Activated naive CD4-positive, alpha-beta T cell treated with Interleukin-2 at 50 U/mL for 16 hours (primary cell): Measurements from ENCODE around the gene LYPLAL1.
"Not testable (repeated sequence)": the region's sequence is repeated elsewhere in the genome, so short reads cannot be mapped to it uniquely, and the experiment has no call there.

ENCODE experiments used
- DNase-seq: peaks from one replicate; pipeline ENCODE4 v3.0.0-alpha.2; 2020

LYPLAL1 gene

DNA sequence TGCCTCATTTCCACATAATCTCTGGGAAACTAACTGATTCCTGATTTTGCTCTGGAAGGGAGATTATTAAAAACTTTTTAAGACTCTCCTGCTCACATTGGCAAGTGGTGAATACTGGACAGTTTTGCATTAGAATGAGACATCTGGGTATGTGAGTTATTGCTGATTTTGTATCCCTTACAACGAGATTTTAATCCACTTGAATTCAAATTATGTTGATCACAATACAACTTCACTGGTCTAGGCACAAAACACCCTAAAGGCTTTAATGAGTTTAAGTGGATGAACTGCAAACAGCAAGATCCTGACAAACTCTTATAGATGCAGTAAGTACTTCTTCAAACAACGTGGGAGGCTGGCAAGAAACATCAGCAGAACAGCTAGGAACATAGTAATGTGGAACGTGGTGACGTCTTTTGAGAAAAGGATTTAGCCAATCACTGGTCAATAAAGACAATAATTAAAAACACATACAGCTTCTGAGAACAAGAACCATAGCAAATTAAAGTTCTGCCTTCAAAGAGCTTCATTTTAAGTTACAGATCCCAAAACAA, 10.2 kb upstream of the LYPLAL1 start:
- no peak for DNase-seq

DNA sequence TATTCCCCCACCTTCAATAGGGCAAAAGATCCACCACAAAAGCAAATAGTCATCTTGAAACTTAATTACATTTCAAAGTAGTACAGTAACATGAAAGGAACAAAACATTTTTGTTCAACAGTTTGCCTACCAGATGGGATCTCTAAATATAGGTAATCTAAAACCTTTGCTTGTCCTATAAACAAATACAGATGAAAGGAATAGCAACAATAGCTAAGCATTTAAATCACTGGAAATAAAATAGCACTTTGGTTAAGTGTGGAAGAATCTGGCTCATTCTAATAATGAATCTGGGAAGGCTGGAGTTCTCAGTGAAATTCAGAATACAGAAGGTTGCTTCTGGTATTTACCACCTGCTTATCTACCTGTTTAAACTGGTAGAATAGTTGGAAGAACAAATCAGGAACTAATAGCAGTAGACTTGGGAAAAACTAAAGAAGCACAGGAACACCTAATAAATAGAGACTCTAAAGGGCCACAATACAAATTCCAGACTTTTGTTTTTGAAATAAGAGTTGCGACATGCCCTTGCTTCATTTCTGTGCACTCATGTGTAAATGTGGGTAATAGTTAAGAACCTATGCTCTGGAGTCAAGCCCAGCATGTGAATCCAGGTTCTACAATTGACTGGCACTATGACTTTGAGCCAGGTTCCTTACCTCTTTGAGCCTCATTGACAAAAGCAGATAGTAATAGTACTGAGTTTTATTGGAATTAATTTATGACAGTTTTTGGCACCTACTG, 2.3 kb upstream of the LYPLAL1 start:
- no peak for DNase-seq

DNA sequence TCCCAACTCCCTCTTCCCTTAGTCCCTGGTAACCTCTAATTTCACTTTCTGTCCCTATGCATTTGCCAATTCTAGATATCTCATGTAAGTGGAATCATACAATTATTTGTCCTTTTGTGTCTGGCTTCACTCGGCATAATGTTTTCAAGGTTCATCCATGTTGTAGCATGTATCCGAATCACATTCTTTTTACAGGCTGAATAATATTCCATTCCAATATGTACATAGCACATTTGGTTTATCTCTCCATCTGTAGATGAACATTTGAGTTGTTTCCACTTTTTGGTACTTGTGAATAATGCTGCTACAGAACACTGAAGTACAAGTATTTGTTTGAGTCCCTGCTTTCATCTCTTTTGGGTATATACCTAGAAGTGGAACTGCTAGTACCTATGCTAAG, 857 bp upstream of the LYPLAL1 start:
- no peak for DNase-seq

- no peak for DNase-seq
Observed at GRCh38 chr1:219173434-219173757, 282 bp upstream of the LYPLAL1 start.

DNA sequence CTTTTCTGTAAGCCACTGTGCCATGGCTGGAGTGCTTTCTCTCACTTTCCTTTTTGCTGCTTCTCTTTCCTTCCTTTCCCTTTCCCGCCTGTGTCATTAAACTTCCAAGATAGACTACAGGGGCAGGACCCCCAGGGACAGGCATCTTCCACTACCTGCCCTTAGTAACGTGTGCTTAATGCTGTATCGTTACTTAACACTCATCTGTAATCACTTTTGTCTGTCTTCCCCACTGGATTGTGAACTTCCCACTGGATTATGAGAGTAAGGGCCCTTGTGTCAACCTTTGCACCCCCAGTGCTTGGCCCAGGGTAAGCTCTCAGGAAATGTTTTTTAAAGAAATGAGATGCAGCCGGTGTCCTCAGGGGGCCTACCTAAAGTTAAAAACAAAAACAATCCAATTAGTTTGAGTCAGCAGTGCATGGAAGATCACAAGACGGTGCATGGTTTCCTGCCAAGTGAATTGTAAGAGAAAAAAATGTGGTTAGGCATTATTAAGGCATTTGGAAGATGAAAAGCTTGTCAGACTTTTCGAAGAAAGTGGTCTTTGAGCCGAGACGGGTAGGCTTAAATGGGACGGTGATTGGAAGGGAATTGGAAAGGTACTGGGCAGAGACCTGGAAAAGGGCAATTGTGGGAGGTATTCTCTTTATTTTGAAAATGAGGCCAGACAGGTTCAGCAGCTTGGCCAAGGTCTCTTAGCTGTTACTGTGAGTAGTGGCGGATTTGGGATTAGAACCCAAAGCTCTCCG, 958 bp downstream of the LYPLAL1 start:
- peak; percentile 11 for DNase-seq

GRCh38 chr1:219175212-219175564, 1.5 kb downstream of the LYPLAL1 start:
- DNase-seq: no peak

DNA sequence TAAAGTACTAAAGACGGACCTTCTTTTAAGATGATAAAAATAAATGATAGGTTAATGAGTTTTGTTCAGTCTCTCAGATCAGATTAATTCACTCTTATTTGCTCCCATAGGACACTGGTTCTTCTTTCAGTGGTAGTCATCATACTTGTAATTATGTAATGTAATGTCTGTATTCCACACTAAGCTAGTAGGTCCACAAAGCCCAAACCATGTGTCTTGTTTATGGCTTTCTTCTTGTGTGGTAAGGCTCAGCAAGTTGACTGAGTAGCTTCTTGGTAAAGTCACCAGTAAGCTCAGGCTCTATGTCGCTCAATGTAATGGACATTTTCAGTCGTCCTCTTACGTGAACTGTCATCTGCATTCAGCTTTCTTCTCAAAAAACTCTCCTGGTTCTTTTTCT, 2.5 kb downstream of the LYPLAL1 start:
- no peak for DNase-seq

DNA sequence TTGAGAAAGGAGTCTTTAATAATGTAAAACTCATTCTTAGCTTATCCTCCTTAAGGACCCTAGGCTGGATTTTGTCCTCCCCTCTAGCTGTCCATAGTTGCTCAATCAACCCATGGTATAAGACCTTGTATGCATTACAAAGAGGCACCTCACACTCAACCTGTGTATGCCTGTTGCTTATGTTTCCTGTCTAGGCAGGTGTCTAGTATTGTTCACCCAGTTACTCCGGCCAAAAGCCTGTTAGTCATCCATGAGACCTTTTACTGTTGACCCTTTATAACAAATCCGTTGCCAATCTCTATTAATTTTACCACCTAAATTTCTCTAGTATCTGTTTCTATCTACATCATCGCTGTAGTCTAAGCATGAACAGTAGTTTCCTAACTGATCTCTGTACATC, 3.7 kb downstream of the LYPLAL1 start:
- no peak for DNase-seq

DNA sequence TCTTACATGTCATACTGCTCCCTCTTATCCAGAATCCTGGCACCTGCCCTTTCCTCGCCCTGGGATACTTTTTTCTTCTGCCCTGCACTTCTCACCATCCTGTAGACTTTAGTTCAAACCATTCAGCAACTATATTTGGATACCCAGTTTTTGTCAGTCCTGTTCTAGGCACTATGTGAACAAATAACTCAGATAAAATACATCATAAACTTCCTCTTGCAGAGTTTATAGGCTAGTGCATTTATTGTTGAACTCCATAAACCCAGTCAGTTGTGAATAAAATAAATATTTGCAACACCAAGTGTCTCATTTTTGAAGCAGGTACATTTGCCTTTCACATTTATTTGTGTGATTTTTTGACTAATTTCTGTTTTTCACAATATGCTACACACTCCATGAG, 4.3 kb downstream of the LYPLAL1 start:
- DNase-seq: no peak

DNA sequence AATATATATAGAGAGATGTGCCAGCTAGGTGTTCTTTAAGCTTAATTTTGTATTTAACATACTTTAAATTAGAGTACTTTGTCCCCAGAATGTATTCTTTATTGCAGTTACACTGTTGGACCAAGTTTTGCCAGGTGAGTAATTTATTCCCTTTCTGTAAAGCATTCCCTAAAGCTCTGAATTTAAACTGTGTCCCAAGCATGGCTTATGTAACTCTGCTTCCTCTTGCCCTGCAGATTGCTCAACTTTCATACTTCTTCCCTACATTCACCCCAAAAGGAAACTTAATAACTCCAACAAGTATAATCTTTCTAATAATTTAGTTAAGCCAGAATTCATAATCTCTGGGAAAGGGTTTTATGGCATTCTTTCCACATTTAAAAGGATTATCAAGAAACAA, 5.6 kb downstream of the LYPLAL1 start:
- no peak for DNase-seq

DNA sequence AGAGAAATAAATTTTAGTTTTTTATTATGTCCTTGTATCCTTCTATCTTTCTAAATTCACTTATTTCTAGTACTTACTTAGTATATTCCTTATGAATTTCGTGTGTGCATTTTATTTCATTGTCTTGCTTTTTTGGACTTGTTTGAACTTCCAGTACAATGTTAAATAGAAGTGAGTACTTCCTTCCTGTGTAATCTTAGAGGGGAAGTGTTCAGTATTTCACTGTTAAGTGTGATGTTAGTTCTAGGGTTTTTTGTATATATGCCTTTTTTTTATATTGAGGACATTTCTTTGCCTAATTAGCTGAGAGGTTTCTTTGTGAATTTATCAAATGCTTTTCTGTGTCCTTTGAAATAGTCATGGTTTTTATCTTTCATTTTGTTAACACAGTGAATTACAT, 10.7 kb downstream of the LYPLAL1 start:
- DNase-seq: no peak

DNA sequence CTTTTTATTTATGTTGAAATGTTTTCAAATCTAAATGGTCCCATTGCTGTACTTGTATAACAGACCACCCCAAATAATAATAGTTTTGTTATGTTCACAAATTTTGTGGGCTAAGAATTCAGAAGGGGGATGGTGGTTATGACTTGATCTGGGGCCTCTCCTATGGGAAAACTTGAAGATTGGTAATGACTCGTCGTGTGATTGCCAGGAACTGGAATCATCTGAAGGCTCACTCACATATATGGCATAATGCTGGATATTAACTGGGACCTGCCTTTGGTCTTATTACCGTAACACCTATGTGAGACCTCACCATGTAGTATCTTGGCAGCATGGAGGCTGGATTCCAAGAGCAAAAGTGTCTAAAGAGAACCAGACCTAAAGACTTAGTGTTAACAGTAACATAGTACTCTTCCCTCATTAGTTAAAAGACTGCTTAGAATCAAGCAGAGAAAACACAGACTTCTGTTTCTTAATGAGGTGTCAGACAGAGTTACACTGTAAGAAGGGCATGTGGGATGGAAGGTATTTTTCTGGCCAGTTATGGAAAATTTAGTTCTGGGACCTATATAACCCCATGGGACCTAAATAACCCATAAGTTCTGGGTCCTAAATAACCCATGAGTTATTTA, 11.9 kb downstream of the LYPLAL1 start:
- DNase-seq: no peak

DNA sequence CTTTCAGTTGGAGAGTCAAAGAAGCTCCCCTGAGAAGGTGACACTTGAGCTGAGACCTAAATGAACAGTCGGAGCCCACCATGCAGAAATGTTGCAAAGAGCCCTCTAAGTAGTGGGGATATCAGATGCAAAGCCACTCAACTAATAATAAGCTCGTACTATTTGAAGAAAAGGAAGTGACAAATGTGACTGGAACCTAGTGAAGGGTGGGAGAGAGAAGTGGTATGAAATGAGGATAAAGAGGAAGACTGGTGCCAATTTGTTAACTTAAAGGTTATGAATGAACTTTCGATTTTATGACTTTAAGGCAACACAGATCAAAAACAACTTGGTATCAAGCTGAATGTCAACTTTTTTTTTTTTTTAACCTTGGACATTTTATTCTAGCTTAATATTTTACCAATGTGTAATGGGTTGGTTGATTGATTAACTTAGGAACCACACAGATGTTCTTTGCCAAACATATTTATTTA, 14.7 kb downstream of the LYPLAL1 start:
- no peak for DNase-seq

DNA sequence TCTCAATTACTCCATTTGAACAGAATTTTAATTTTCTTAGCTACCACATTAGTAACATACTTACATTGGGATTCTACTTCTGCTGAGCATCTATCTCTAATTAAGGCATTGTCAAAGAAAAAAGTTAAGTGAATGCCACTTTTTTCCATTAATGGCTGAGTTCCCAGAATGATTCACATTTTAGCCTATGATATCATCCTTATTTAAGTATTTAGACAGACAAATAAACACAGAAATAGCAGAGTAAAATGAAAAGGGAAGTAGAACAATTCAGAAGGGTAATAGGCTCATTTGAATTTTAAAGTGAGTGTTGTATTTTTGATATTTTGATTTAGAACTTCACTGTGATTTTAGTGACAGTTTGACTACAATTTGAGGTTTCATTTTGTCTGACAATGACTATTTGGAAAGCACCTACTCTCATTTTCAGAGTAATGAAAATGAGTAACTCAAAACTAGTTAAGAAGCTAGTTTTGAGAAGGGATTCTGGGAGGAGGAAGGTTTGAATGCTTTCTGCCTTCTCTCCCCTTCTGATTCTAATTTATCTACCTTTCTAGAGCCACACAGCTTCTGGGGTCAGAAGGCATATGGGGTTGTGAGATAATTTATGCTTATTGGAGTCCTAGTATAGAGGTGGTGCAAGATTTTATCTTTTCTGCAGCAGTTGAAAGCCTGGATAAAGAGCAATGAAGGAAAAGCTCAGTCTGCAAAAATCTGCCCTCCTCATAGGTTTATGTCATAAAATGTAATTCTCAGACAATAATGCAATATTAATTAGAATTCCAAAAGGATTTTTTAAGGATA, 15.5 kb downstream of the LYPLAL1 start:
- no peak for DNase-seq

DNA sequence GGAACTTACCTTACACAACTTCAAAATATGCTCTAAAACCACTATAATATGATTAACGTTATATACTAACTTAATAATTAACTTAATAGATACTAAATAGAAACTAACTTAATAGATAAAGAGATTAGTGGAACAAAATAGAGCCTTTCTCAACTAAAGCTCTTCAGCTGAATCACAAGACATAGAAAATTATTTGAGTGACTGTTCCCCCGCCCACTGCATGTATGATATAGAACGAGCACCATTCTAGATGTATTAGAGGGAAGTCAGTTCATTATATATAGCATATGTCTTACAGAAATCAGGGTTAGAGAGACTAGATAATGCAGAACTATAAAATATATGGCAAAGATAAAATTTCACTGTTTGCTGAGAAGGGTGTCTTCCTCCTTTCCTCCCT, 16.3 kb downstream of the LYPLAL1 start:
- no peak for DNase-seq

- no peak for DNase-seq
Observed at GRCh38 chr1:219190605-219191004, 16.9 kb downstream of the LYPLAL1 start.

DNA sequence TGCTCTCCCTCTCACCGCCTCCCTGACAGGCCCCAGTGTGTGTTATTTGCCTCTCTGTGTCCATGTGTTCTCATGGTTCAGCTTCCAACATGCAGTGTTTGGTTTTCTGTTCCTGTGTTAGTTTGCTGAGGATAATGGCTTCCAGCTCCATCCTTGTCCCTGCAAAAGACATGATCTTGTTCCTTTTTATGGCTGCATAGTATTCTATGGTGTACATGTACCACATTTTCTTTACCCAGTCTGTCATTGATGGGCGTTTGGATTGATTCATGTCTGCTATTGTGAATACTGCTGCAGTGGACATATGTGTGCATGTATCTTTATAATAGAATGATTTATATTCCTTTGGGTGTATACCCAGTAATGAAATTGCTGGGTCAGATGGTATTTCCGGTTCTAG, 22.2 kb downstream of the LYPLAL1 start:
- DNase-seq: not testable (repeated sequence)

GRCh38 chr1:219201656-219202055, 28.0 kb downstream of the LYPLAL1 start:
- no peak for DNase-seq

- no peak for DNase-seq
Observed at GRCh38 chr1:219202567-219202966, 28.9 kb downstream of the LYPLAL1 start.

- no peak for DNase-seq
Observed at GRCh38 chr1:219206350-219206749, 32.7 kb downstream of the LYPLAL1 start.

GRCh38 chr1:219209578-219209977, 35.9 kb downstream of the LYPLAL1 start:
- DNase-seq: no peak

DNA sequence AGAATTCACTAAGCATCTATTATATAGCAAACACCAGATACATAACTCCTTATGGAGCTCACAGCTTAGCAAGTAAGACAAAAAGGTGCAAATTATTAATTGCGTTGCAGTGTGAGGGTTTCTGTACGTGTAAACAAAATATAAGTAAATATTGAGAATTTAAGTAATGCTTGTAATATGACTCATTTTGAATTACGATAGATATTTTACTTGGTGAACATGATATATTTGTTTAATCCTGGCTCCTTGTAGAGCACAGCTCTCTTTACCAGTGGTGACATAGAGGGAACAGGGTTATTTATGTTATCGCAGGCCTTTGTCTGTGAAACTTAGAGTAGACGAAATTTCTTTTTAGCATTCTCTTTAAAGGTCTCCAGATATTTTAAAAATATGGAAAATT, 36.4 kb downstream of the LYPLAL1 start:
- no peak for DNase-seq

DNA sequence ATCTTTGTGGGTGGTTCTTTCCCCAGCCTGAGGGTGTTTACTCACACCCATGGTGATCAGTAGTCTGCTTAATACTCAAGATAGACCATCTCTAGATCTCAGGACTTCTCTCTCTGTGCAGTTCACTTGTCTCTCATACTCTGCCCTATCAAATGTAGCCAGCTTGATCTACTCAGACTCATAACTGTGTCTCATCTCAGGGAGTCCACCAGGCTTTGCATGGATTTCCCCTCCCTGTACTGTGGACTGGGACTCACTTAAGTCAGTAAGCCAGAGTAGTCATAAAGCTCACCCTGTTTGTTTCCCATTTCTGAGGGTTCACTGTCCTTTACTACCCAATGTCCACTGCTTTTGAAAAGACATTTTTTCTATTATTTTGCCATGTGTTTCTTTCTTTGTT, 41.8 kb downstream of the LYPLAL1 start:
- no peak for DNase-seq
